ENCODE data around the gene SYNDIG1. TPM values are rescaled to one million over a fixed set of nuclear protein-coding genes. Genes with fewer than 3 reads are reported as not detected.

The SYNDIG1 gene
- total RNA-seq, 1 donor = not detected

DNA sequence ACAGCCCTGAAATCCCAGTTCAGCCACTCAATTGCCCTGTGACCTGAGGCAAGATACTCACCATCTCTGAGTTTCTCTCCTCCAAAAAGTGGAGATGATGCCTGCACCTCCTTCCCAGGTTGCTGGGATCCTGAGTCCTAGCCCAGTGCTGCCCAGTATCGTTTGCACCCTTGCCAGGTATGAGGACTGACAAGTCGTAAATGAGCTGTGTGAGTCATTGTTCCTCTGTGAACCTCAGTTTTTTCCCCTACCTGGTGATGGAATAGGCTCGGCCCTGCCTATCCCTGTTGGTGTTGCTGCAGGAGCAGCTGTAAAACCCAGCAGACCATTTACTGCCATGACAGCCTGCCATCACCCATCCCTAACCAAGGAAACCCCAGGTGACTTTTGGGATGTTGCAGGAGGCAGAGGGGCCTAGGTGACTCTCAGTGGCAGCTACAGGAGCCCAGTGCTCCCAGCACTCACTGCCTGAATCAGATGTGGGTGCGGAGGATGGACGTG lies 229.3 kb downstream of the SYNDIG1 start:
- no peak for DNase-seq (ENCODE audit: low read depth)
- TF ChIP-seq, protein P1, sequence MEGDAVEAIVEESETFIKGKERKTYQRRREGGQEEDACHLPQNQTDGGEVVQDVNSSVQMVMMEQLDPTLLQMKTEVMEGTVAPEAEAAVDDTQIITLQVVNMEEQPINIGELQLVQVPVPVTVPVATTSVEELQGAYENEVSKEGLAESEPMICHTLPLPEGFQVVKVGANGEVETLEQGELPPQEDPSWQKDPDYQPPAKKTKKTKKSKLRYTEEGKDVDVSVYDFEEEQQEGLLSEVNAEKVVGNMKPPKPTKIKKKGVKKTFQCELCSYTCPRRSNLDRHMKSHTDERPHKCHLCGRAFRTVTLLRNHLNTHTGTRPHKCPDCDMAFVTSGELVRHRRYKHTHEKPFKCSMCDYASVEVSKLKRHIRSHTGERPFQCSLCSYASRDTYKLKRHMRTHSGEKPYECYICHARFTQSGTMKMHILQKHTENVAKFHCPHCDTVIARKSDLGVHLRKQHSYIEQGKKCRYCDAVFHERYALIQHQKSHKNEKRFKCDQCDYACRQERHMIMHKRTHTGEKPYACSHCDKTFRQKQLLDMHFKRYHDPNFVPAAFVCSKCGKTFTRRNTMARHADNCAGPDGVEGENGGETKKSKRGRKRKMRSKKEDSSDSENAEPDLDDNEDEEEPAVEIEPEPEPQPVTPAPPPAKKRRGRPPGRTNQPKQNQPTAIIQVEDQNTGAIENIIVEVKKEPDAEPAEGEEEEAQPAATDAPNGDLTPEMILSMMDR (IDR thresholded peaks at IDR 0.05; ENCODE audit: insufficient read depth, low read depth, low read length) = no peak
- no peak overlapping the region for H3K4me3 ChIP-seq (ENCODE audit: low read depth, low read length)

DNA sequence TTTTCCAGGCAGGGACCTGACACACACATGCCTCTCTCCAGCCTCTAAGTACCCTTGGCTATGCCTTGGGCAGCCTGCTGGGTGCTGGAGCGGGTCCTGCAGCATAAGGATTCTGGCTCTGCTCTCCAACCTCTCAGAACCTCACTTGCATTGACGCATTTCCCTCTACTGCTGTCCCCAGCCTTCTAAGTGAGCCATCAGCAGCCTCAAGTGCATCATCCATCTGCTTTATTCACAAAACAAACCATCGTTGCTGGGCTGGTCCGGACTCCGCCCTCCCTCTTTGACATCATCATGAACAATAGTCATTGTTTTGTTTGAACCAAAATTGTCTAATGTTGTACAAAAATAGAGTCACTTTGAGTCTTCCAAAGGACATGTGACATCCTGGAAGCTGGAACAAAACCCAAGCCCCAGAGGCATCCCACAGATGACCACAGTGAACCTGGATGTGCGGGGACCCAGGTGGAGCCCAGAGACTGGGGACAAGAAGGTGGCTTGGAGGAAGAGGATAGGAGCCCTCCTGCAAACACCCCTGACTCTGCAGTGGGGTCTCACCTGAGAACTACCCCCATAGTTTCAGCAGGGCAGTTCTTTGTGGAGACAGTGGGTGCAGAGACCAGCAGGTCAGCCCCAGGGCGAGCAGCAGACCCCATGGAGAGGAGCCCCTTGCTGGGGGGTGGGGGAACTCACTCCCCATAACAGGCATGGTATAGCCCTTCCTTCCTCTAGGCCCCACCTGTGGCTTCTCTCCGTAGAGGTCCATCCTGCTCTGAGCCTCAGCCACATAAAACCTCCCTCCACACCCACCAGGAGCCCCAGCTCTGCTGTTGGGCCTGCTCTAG lies 230.1 kb downstream of the SYNDIG1 start:
- no peak overlapping the region for H3K4me3 ChIP-seq (ENCODE audit: low read depth, low read length)
- TF ChIP-seq, protein P1 (IDR thresholded peaks at IDR 0.05; ENCODE audit: insufficient read depth, low read depth, low read length) = no peak
- no peak for DNase-seq (ENCODE audit: low read depth)

DNA sequence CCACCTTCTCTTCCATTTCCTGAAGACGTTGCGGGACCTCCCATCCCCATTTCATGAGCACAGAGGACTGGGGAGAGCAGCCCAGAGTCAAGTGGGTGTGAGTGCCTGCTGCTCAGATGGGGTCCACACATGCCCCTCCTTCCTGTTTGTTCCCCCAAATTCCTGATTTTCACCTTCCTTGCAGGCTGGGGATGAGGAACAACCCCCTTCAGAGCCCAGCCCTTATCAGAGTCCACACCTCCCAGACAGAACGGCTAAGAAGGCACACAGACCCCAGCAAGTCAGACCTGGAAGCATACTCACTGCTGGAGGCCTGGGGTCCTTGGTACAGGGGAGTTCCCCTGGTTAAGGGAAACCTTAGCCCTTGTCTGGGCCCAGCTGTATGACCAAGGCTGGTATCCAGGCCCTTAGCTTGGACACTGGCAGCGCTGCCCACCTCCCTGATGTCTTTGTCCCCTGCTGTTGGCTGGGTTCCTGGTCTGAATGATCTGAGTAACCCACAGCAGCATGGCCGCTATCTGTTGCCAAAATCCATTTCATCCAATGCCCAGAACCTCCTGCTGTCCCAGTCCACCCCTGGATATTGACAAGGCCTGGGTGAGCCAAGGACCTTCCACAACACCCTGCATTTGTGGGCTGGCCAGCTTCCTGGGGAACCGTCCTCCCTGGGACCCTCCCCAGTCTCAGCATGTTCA lies 230.9 kb downstream of the SYNDIG1 start:
- TF ChIP-seq, protein P1 (IDR thresholded peaks at IDR 0.05; ENCODE audit: insufficient read depth, low read depth, low read length) = no peak
- no peak overlapping the region for H3K4me3 ChIP-seq (ENCODE audit: low read depth, low read length)
- DNase-seq (ENCODE audit: low read depth) = no peak

DNA sequence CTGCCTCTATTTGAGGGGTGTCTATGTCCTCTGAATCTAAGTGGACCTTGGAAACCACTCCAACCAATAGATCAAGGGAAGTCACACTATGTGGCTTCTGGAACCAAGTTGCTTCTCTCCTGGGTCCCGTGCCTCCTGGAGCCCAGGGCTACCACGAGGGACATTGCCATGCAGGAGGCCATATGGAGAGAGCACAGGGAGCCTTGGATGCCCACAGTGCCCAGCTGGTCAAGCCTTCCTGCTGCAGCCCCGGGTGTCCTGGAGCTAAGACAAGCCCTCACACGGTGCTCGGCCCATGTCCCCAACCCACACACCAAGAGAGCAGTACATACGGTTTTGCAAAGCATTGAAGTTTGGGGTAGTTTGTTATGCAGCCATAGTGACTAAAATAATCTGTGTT lies 231.6 kb downstream of the SYNDIG1 start:
- H3K4me3 ChIP-seq (ENCODE audit: low read depth, low read length) = no peak overlapping the region
- TF ChIP-seq, protein P1 (IDR thresholded peaks at IDR 0.05; ENCODE audit: insufficient read depth, low read depth, low read length) = no peak
- no peak for DNase-seq (ENCODE audit: low read depth)

DNA sequence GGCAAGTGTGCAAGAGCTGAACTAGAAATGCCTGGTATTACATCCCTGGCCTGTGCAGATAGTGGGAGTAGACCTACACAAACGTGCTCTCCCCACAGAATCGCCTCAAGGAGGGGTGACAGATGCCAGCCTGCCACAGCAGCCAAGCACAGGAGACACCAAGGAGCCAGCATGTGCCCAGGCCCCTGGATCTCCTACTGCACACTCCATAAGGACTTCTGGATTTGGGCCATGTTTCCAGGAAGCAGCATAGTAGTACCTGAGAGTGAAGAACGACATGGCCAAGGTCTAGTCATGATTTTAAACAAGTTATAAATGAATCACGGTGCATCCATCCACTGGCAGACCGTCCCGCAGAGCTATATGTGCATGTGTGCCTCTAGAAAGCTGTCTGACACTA lies 232.2 kb downstream of the SYNDIG1 start:
- no peak for DNase-seq (ENCODE audit: low read depth)
- H3K4me3 ChIP-seq (ENCODE audit: low read depth, low read length) = no peak overlapping the region
- TF ChIP-seq, protein P1 (IDR thresholded peaks at IDR 0.05; ENCODE audit: insufficient read depth, low read depth, low read length) = no peak

DNA sequence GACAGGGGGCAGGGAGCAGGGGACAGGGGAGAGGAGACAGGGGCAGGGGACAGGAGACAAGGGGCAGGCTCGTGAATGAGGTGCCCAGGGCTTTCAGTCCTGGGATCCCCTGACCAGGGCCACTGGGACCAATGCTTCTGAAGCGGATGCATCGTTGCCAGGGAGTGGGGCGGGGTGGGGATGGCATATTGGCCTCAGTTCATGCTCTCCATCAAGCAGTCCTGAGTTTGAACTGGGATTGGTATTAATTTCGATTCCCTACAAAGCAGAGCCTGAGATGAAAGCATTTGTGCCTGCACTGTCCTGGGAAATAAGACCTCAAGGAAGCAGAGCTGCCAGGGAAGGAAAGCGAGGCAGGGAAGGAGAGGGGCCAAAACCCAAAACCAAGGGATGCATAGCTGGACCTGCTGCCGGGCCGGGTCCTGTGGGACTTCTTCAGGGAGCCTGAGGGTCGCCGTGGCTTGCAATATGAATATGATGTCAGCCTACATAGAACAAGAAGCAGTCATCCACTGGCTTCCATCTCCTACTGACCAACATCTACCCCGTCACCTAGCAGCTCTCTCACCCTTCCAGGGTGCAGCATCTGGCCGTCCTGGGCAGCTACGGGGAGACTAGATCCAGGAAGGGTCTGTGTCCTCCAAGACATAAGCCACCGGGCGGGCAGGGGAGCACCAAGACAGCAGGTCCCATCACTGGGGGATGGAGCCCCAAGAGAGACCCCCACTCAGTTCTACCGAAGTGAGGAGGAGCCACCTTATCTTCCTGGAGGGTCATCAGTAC lies 233.3 kb downstream of the SYNDIG1 start:
- TF ChIP-seq, protein P1 (IDR thresholded peaks at IDR 0.05; ENCODE audit: insufficient read depth, low read depth, low read length) = no peak
- DNase-seq (ENCODE audit: low read depth) = no peak
- H3K4me3 ChIP-seq (ENCODE audit: low read depth, low read length) = no peak overlapping the region

Data from fibroblast of villous mesenchyme (primary cell).